GM13977 (cell line): Measurements from ENCODE around the gene PARD3.

ENCODE experiments used
- DNase-seq: peaks from one replicate; pipeline ENCODE4 v3.0.0; 2012; ENCODE audit warnings: low spot score
- in situ Hi-C: fragments of 300-500 bp; cut with MboI; formaldehyde crosslinking; loops from one replicate; pipeline ENCODE4 v1.12.0; 2022; ENCODE audit warnings: low sequenced_read_pairs, low pct_unique_long_range_greater_than_20kb, mixed read lengths, inconsistent platforms; ENCODE audit not compliant: unreplicated experiment
- TF ChIP-seq, protein P1 (sequence below): IDR thresholded peaks from 2 replicates; pipeline ENCODE4 v1.5.1; 2012; ENCODE audit warnings: mild to moderate bottlenecking, control low read depth; ENCODE audit not compliant: insufficient read depth; ENCODE audit errors: extremely low read depth, missing control alignments

PARD3 gene

DNA sequence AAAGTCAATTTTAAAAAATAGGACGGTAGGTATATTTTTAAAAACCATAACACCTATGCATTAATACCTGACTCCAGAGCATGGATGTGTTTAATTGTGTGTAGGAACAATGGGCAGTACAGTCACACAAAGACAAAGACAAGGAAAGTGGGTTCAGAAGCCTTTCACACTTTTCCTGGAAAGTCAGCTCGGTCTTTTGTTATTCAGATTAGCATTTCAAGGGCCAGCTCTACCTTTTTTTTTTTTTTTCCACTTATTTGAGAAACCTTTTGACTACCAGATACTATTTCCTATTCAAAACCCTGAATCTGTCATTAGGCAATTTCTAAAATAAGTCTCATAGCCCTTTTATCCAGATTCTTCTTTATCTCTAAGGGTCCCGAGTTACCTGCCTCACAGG lies 401.9 kb downstream of the PARD3 start:
- in situ Hi-C loops: no loop called here
- TF ChIP-seq, protein P1, sequence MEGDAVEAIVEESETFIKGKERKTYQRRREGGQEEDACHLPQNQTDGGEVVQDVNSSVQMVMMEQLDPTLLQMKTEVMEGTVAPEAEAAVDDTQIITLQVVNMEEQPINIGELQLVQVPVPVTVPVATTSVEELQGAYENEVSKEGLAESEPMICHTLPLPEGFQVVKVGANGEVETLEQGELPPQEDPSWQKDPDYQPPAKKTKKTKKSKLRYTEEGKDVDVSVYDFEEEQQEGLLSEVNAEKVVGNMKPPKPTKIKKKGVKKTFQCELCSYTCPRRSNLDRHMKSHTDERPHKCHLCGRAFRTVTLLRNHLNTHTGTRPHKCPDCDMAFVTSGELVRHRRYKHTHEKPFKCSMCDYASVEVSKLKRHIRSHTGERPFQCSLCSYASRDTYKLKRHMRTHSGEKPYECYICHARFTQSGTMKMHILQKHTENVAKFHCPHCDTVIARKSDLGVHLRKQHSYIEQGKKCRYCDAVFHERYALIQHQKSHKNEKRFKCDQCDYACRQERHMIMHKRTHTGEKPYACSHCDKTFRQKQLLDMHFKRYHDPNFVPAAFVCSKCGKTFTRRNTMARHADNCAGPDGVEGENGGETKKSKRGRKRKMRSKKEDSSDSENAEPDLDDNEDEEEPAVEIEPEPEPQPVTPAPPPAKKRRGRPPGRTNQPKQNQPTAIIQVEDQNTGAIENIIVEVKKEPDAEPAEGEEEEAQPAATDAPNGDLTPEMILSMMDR: no peak
- DNase-seq: no peak

- no peak for DNase-seq
- TF ChIP-seq, protein P1: no peak
- in situ Hi-C loops: no loop called here
Measured at GRCh38 chr10:34408956-34409355, 406.1 kb downstream of the PARD3 start.

GRCh38 chr10:34408381-34408780 lies 406.7 kb downstream of the PARD3 start:
- TF ChIP-seq, protein P1: no peak
- DNase-seq: no peak
- in situ Hi-C loops: no loop called here

DNA sequence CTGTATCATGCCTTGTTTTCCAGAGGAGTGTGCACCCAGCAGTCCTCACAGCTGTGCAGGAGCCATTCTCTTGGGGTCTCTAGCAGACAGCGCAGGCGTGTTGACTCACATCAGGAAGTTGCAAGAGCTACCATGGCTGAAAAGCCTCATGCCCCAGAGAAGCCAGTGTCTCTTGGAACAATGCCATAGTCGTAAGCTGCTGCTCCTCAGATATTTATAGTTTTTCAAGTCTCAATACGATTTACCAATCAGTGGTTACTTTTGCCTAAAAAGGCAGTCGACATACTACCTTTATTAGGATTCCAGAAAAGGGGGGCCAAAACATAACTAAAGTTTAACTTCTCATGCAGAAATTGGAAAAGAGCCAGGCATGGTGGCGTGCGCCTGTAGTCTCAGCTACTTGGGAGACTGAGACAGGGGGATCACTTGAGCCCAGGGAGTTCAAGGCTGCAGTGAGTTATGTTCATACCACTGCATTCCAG lies 407.7 kb downstream of the PARD3 start:
- in situ Hi-C loops: no loop called here
- no peak for DNase-seq
- TF ChIP-seq, protein P1: no peak

DNA sequence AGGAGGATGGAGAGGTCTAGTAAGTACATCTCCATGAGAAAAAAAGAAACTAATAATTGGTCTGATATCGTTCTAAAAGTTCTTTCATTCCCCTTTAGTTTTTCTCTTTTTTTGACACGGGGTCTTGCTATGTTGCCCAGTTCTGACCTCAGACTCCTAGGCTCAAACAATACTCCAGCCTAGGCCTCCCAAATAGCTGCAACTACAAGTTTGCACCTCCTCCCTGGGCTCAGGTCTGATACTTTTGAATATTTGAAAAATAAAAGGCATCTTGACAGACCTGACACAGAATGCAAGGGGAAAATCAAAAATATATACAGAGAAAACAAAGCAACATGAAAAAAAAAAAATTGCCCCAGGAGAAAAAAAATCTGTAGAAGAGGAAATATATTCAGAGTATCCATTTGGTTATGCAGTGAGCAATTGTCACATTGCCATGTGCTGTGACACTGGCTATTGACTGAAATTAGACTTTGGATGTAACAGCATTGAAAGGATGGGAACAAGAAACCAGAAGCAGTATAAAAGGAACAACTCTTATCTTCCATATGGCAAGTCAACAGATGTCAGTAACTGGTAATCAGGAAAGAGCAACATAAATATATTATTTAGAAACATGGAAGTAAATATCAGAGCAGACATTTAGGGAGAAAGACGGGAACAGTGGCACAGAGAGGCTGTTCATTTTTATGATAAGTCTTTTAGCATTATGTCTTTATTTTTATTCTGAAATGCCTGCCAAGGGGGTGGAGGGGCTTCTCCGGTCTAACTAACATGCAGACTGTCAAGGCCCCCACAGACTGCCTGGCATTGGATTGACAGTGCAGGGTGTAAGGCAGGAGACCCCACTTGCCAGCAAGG lies 408.4 kb downstream of the PARD3 start:
- no peak for DNase-seq
- TF ChIP-seq, protein P1: no peak
- in situ Hi-C loops: no loop called here

DNA sequence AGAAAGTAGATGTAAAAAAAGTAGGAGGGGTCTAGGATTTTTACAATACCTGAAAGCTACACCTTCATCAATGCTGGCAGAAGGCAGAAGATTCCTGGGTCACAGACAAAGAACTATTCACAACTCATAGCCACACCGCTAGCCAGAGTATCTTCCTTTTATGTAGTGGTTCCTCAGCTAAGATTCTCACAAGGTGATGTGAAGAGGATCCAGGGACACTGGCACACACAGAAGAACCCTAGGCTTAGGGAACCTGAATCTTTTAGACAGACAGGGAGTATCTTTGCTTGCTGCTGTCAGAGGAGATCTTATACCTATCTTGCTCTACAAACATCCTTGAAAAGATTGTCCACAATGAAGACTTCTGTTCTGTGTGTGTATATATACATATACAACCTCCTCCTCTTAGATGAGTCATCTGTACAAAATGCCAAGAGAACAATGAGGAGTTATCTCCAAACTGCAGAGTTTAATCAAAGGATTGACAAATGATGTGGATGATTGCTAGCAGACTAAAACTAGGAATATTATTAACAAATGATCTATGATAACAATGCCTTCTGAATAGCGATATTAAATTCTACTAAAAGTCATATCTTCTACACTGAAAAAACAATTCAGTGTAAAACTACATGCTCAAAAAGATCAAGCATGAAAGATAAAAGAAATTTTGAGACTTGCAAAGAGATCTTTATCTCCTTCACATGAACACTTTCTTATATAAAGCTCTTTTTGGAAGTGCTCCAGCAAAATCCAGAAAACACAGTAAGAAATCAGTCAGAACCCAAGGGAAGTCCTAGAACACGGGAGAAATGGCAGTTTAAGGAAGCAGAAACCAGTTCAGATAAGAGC lies 409.3 kb downstream of the PARD3 start:
- in situ Hi-C loops: no loop called here
- no peak for DNase-seq
- TF ChIP-seq, protein P1: no peak
